H1 (cell line): ENCODE data around the gene KRTAP20-1. TPM values are rescaled to one million over a fixed set of nuclear protein-coding genes. Genes with fewer than 3 reads are reported as not detected.
A peak's percentile ranks its signal among the peaks of the same experiment; 100 is the strongest.

Experiments
- CTCF ChIA-PET: fragments of 300-600 bp; sonication (Branson Sonifier 250); formaldehyde crosslinking; loops from one replicate; lab custom pipeline; 2021; ENCODE audit not compliant: partially characterized antibody; lab: Charles Lee
- POLR2A ChIA-PET: fragments of 300-600 bp; sonication (Branson Sonifier 250); formaldehyde crosslinking; loops from one replicate; lab custom pipeline; 2021; ENCODE audit warnings: inconsistent platforms; ENCODE audit not compliant: partially characterized antibody; lab: Charles Lee
- DNase-seq, 2 experiments: peaks; one replicate each; pipeline versions ENCODE4 v3.0.0 to v3.0.0-alpha.2; 2010 to 2022; ENCODE audit warnings: low spot score in 2 of 2, low read depth in 1 of 2, mixed read lengths in 1 of 2
- FAIRE-seq: peaks from 2 replicates; lab custom pipeline; 2011; peaks lifted over from hg19 to GRCh38; lab: Jason Lieb, UNC
- H2AFZ ChIP-seq: 2 replicates; pipeline ENCODE4 v1.8.1; 2012; ENCODE audit warnings: low read length, inconsistent platforms
- H2AK5ac ChIP-seq: 2 replicates; pipeline ENCODE4 v1.6.1; 2013; ENCODE audit warnings: low read depth, low read length
- H2BK120ac ChIP-seq: replicated peaks from 2 replicates; pipeline ENCODE3; 2013; ENCODE audit warnings: low read depth, low read length, inconsistent platforms
- H2BK12ac ChIP-seq: 2 replicates; pipeline ENCODE4 v1.6.1; 2013; ENCODE audit warnings: low read depth, low read length
- H2BK15ac ChIP-seq: 2 replicates; pipeline ENCODE4 v1.6.1; 2013; ENCODE audit warnings: low read length
- H2BK20ac ChIP-seq: 2 replicates; pipeline ENCODE4 v1.6.1; 2013; ENCODE audit warnings: low read length
- H2BK5ac ChIP-seq: 2 replicates; pipeline ENCODE4 v1.6.1; 2013; ENCODE audit warnings: low read depth, low read length
- H3K14ac ChIP-seq: 2 replicates; pipeline ENCODE4 v1.6.1; 2013; ENCODE audit warnings: inconsistent platforms; ENCODE audit not compliant: insufficient read length
- H3K18ac ChIP-seq: 2 replicates; pipeline ENCODE4 v1.6.1; 2013; ENCODE audit warnings: low read length; ENCODE audit errors: extremely low read depth
- H3K23ac ChIP-seq: 2 replicates; pipeline ENCODE4 v1.6.1; 2013; ENCODE audit warnings: inconsistent platforms; ENCODE audit not compliant: insufficient read length
- H3K23me2 ChIP-seq: 2 replicates; pipeline ENCODE4 v1.6.1; 2013; ENCODE audit warnings: low read depth, low read length
- H3K27ac ChIP-seq: 2 replicates; pipeline ENCODE4 v1.6.1; 2011; ENCODE audit warnings: low read depth, low read length, inconsistent platforms
- H3K27me3 ChIP-seq, 4 experiments: replicated peaks in 1 of 4; 1 replicate in 1 of 4; 2 replicates in 3 of 4; pipeline versions ENCODE4 v1.6.1 to v1.8.1; 2011 to 2013; ENCODE audit warnings: low read length in 3 of 4, mild to moderate bottlenecking in 3 of 4, inconsistent platforms in 2 of 4, mixed read lengths in 2 of 4, moderate library complexity in 1 of 4; ENCODE audit not compliant: control insufficient read depth in 3 of 4, insufficient read depth in 3 of 4; ENCODE audit errors: extremely low read depth in 1 of 4
- H3K36me3 ChIP-seq, 4 experiments: 2 replicates each; pipeline versions ENCODE4 v1.6.1 to v1.8.1; 2011 to 2013; ENCODE audit warnings: mild to moderate bottlenecking in 4 of 4, low read length in 3 of 4, moderate library complexity in 2 of 4, control low read depth in 1 of 4, inconsistent platforms in 1 of 4; ENCODE audit not compliant: insufficient read depth in 4 of 4, control insufficient read depth in 2 of 4
- H3K4ac ChIP-seq: replicated peaks from 2 replicates; pipeline ENCODE3; 2013; ENCODE audit warnings: low read length, low read depth, mixed read lengths, inconsistent platforms; ENCODE audit not compliant: insufficient read length
- H3K4me1 ChIP-seq, 4 experiments: replicated peaks in 1 of 4; 1 replicate in 1 of 4; 2 replicates in 3 of 4; pipeline versions ENCODE4 v1.6.1 to v1.8.1; 2011 to 2013; ENCODE audit warnings: low read length in 3 of 4, inconsistent platforms in 2 of 4, mixed read lengths in 1 of 4; ENCODE audit not compliant: insufficient read depth in 4 of 4, control insufficient read depth in 3 of 4
- H3K4me2 ChIP-seq, 2 experiments: 2 replicates each; pipeline versions ENCODE4 v1.6.1 to v1.8.1; 2011 to 2013; ENCODE audit warnings: low read depth in 2 of 2, low read length in 2 of 2, control low read depth in 1 of 2, inconsistent platforms in 1 of 2, mild to moderate bottlenecking in 1 of 2; ENCODE audit not compliant: insufficient read depth in 1 of 2
- H3K4me3 ChIP-seq, 4 experiments: fragments of 200-600, 300-600 bp in 1 of 4; sonication (generic), shearing (Covaris generic), sonication (Bioruptor Twin) in 1 of 4; 2 replicates each; pipeline versions ENCODE4 v1.5.1 to v1.8.1; 2011 to 2016; ENCODE audit warnings: low read length in 4 of 4, low read depth in 3 of 4, control low read depth in 2 of 4, inconsistent platforms in 2 of 4, mild to moderate bottlenecking in 2 of 4, mixed read lengths in 1 of 4, moderate library complexity in 1 of 4; ENCODE audit not compliant: insufficient read depth in 2 of 4; ENCODE audit errors: extremely low read depth in 1 of 4
- H3K56ac ChIP-seq: replicated peaks from 2 replicates; pipeline ENCODE3; 2013; ENCODE audit warnings: low read depth, mild to moderate bottlenecking, mixed read lengths, low read length, inconsistent platforms; ENCODE audit not compliant: insufficient read length
- H3K79me1 ChIP-seq: 2 replicates; pipeline ENCODE4 v1.6.1; 2013; ENCODE audit warnings: low read depth, low read length, control low read depth
- H3K79me2 ChIP-seq, 2 experiments: 2 replicates each; pipeline versions ENCODE4 v1.6.1 to v1.8.1; 2012 to 2013; ENCODE audit warnings: low read length in 2 of 2, mild to moderate bottlenecking in 2 of 2, inconsistent platforms in 1 of 2; ENCODE audit not compliant: insufficient read depth in 2 of 2, control insufficient read depth in 1 of 2
- H3K9ac ChIP-seq, 4 experiments: replicated peaks in 1 of 4; 1 replicate in 1 of 4; 2 replicates in 3 of 4; pipeline versions ENCODE4 v1.6.1 to v1.8.1; 2011 to 2013; ENCODE audit warnings: low read depth in 3 of 4, low read length in 3 of 4, control low read depth in 2 of 4, mild to moderate bottlenecking in 2 of 4, moderate library complexity in 2 of 4, inconsistent platforms in 1 of 4; ENCODE audit errors: extremely low read depth in 1 of 4
- H3K9me3 ChIP-seq, 2 experiments: 2 replicates each; pipeline versions ENCODE4 v1.6.1 to v1.8.1; 2012 to 2013; ENCODE audit warnings: mild to moderate bottlenecking in 2 of 2, moderate library complexity in 2 of 2, control low read depth in 1 of 2, inconsistent platforms in 1 of 2, low read depth in 1 of 2, low read length in 1 of 2, mixed read lengths in 1 of 2; ENCODE audit not compliant: insufficient read depth in 2 of 2
- H4K20me1 ChIP-seq, 2 experiments: replicated peaks in 1 of 2; 2 replicates each; pipeline versions ENCODE3 to v1.8.1; 2011 to 2013; ENCODE audit warnings: inconsistent platforms in 2 of 2, low read length in 2 of 2, mild to moderate bottlenecking in 1 of 2; ENCODE audit not compliant: insufficient read depth in 2 of 2, control insufficient read depth in 1 of 2
- H4K5ac ChIP-seq: 2 replicates; pipeline ENCODE4 v1.6.1; 2013; ENCODE audit warnings: low read length, low read depth, mixed read lengths, inconsistent platforms; ENCODE audit not compliant: insufficient read length
- H4K8ac ChIP-seq: 2 replicates; pipeline ENCODE4 v1.8.0; 2013; ENCODE audit warnings: mild to moderate bottlenecking, moderate library complexity, low read length, inconsistent platforms; ENCODE audit not compliant: insufficient read depth; ENCODE audit errors: extremely low read depth
- H4K91ac ChIP-seq: replicated peaks from 2 replicates; pipeline ENCODE3; 2013; ENCODE audit warnings: low read length, mixed read lengths, inconsistent platforms; ENCODE audit not compliant: insufficient read length
- CEBPB ChIP-seq: IDR thresholded peaks from 2 replicates; pipeline ENCODE4 v1.6.1; 2012; ENCODE audit warnings: low read depth, low read length
- GTF2F1 ChIP-seq: IDR thresholded peaks from 2 replicates; pipeline ENCODE4 v1.6.1; 2012; ENCODE audit warnings: low read depth, low read length, improper control_type of control experiment, borderline replicate concordance
- WGBS, 2 experiments: shearing (Covaris generic) in 1 of 2; methylation state at CpG; one replicate each; pipeline versions ENCODE4 v1.1.6 to v1.1.7; 2013 to 2015; ENCODE audit warnings: low lambda C conversion rate in 2 of 2, mixed read lengths in 2 of 2, inconsistent platforms in 1 of 2, low coverage in 1 of 2, missing lambda C conversion rate in 1 of 2; ENCODE audit not compliant: insufficient replicate concordance in 2 of 2, insufficient coverage in 1 of 2, insufficient read length in 1 of 2; ENCODE audit errors: extremely low coverage in 1 of 2, missing lambda C conversion rate in 1 of 2; 5-methylcytosine and 5-hydroxymethylcytosine counted together
- polyA plus RNA-seq, 7 experiments: library from polyadenylated mRNA; depleted of rRNA in 3 of 7; stranded (reverse) in 5 of 7; unstranded in 2 of 7; fragments of >200 nt in 5 of 7; fragments of 200-250 nt in 2 of 7; gene quantifications; 1 replicate in 5 of 7; 2 replicates in 1 of 7; 4 replicates in 1 of 7; pipeline versions ENCODE4 v1.2.1 to v1.2.3, GENCODE V29; 2011 to 2013; ENCODE audit warnings: missing spikeins in 2 of 7, mixed read lengths in 2 of 7
- total RNA-seq: library from RNA; stranded (reverse); fragmentation: NEBNext Ultra II Directional; extraction: Animal tissue kit (Norgen Biotek cat#: 25700); gene quantifications from 2 replicates; pipeline ENCODE4 v1.2.1, GENCODE V29; 2021

The KRTAP20-1 gene
- total and polyA plus RNA-seq, 2 of the 8 experiments (the other 6 are each of a cell fraction or from before 2014, with no cell fraction given): not detected

DNA sequence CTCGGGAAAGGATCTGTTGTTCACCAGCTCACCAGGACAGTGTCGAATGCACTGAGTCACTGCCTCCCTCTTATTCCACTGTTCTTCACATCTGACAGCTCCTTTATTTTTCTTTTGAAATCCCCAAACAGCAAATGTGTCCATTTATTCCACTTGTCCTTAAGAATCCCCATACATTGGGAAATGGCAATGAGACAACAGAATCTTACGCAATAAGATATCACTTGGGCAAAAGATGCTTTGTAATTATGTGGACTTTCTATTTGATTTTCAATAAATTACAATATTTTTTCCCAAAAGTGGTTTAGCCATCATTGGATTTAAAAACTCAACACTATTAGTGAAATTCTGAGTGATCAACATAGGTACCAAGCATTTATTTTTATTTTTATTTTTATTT, 22.5 kb downstream of the KRTAP20-1 start:
- TF ChIP-seq CEBPB: peak; percentile 51; the same call in 1 of the 2 replicates
- no peak for TF ChIP-seq GTF2F1
- Histone ChIP-seq H3K14ac (no peak overlapping the region), H4K20me1 (no peaks in the 10 kb centered on the region), H3K4ac (no peak overlapping the region), H3K27me3 (no peaks in the 10 kb centered on the region), H3K27ac (no peak overlapping the region), H3K79me2 (no peaks in the 10 kb centered on the region), H3K4me3 (no peak overlapping the region), H2AFZ (no peak overlapping the region), H3K9me3 (peaks cover 0 to 3% of the 10 kb centered on the region in 2 experiments; a peak in 1 of 4 replicates), H3K18ac (no peak overlapping the region), H3K9ac (no peak overlapping the region), H2BK15ac (no peak overlapping the region), H4K91ac (no peak overlapping the region), H3K36me3 (no peaks in the 10 kb centered on the region), H4K8ac (no peak overlapping the region), H2BK5ac (no peak overlapping the region), H2BK20ac (no peak overlapping the region), H4K5ac (no peak overlapping the region), H3K56ac (no peak overlapping the region), H3K4me1 (no peaks in the 10 kb centered on the region), H2BK120ac (no peak overlapping the region), H3K23me2 (no peaks in the 10 kb centered on the region), H3K23ac (no peak overlapping the region), H2BK12ac (no peak overlapping the region), H3K4me2 (no peak overlapping the region), H3K79me1 (no peaks in the 10 kb centered on the region), H2AK5ac (no peak overlapping the region)
- DNase-seq (no peak), FAIRE-seq (no peak)
- CTCF ChIA-PET: no interaction called here
- POLR2A ChIA-PET: no interaction called here
- WGBS, 2 experiments: 95% methylated on average over 3 of the region's 3 CpGs; no CpG with 5 or more reads in 1 of the 2 experiments
